GM06990 (cell line): Measurements from ENCODE around the gene NFIA.

Experiments used
- DNase-seq: peaks from one replicate; pipeline ENCODE4 v3.0.0-alpha.2; 2011; ENCODE audit not compliant: insufficient read length; ENCODE audit errors: extremely low read depth
- H3K27me3 ChIP-seq: replicated peaks from 2 replicates; pipeline ENCODE4 v1.6.0; 2011; ENCODE audit warnings: low read length; ENCODE audit not compliant: control insufficient read depth, insufficient read depth
- H3K36me3 ChIP-seq: 2 replicates; pipeline ENCODE4 v1.5.1; 2011; ENCODE audit warnings: low read length; ENCODE audit not compliant: control insufficient read depth, insufficient read depth
- H3K4me3 ChIP-seq: replicated peaks from 2 replicates; pipeline ENCODE4 v1.5.1; 2011; ENCODE audit warnings: low read depth, mild to moderate bottlenecking, control low read depth, low read length
- TF ChIP-seq, protein P1 (sequence below): IDR thresholded peaks from 2 replicates; pipeline ENCODE4 v1.5.1; 2011; ENCODE audit warnings: low read length, control low read depth, mild to moderate bottlenecking, inconsistent platforms; ENCODE audit not compliant: insufficient read depth, poor library complexity, severe bottlenecking

NFIA gene

DNA sequence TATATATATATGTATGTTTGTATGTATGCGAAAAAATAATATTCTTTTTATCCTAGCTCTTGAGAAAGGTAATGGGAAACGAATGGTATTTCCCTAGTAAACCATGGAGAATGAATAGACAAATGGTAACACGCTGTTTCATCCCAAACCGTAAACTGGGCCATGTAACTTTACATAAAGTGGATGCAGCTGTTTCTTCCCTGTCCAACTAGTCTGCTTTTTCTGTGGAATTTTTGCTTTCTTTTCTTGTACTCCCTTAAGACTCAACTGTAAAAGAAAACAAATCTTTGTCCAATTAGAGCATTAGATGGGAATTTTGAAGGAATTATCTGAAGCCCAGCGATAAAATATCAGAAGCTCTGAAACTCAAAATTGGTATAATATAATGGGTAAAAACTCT is 198.1 kb downstream of the NFIA start:
- Histone ChIP-seq H3K27me3 (no peaks in the 10 kb centered on the region; the same call in 1 of the 2 replicates), H3K4me3 (no peak overlapping the region), H3K36me3 (no peaks in the 10 kb centered on the region)
- no peak for DNase-seq
- TF ChIP-seq, protein P1, sequence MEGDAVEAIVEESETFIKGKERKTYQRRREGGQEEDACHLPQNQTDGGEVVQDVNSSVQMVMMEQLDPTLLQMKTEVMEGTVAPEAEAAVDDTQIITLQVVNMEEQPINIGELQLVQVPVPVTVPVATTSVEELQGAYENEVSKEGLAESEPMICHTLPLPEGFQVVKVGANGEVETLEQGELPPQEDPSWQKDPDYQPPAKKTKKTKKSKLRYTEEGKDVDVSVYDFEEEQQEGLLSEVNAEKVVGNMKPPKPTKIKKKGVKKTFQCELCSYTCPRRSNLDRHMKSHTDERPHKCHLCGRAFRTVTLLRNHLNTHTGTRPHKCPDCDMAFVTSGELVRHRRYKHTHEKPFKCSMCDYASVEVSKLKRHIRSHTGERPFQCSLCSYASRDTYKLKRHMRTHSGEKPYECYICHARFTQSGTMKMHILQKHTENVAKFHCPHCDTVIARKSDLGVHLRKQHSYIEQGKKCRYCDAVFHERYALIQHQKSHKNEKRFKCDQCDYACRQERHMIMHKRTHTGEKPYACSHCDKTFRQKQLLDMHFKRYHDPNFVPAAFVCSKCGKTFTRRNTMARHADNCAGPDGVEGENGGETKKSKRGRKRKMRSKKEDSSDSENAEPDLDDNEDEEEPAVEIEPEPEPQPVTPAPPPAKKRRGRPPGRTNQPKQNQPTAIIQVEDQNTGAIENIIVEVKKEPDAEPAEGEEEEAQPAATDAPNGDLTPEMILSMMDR: no peak

GRCh38 chr1:61282387-61282786 is 200.0 kb downstream of the NFIA start:
- TF ChIP-seq, protein P1: no peak
- Histone ChIP-seq H3K36me3 (no peaks in the 10 kb centered on the region), H3K4me3 (no peak overlapping the region), H3K27me3 (no peaks in the 10 kb centered on the region)
- DNase-seq: no peak

DNA sequence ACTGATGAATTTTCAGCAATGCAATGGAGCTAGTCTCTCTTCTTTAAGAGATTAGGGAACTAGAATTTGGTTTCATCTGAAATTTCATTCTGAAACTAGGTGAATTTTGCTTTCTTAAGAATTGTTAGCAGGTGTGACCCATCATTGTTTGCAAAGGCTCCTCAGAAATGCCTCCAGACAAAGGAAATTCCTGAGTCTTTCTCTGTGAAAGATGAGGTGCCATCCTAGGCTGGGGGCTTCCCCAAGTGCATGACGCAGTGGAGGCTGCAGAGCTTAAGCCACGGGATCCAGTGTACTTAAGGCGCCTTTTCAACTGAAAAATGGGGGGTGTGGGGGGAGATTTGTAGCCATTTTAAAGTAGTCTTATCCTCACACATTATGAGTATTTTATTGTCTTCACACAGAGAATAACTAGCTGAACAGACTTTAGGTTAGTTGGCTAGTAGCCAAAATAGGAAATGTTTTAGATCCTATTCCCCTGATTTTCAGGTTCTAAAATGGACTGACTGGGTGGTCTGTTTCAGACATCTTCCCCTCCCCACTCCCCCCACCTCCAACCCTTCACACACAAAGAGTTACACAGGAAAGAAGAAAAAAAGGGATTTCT is 202.0 kb downstream of the NFIA start:
- no peak overlapping the region for H3K4me3 ChIP-seq
- peaks cover 2% of the 10 kb centered on the region; the same call in 1 of the 2 replicates for H3K27me3 ChIP-seq
- no peaks in the 10 kb centered on the region for H3K36me3 ChIP-seq
- TF ChIP-seq, protein P1: no peak
- DNase-seq: peak; percentile 8

- no peak overlapping the region for H3K4me3 ChIP-seq
- TF ChIP-seq, protein P1: no peak
- no peak for DNase-seq
- H3K36me3 ChIP-seq: no peaks in the 10 kb centered on the region
- H3K27me3 ChIP-seq: peaks cover 2% of the 10 kb centered on the region; the same call in 1 of the 2 replicates
These were observed 202.6 kb downstream of the NFIA start for GRCh38 chr1:61284936-61285335.

DNA sequence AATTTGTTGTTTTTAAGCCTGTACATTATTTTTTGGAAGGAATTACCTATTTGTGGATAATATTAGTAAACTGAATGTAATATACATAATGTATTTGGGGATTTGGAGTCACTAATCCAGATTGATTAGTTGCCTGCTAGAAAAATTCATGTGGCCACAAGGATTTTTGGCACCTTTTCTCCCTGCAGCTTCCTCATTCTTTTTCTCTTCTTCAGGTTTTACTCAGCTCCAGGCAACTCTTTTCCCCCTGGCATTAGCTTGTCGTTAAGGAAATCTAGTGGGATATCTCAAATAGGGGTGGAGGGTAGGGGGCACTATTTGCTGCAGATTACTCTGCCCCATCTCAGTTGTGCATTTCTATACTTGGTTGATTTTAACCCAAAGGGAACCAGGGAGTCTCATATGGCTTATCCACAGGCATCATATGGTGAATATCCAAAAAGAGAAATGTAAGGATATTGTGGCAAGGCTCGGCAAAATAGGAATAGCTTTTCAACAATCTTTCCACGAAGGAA is 203.1 kb downstream of the NFIA start:
- TF ChIP-seq, protein P1: no peak
- H3K27me3 ChIP-seq: peaks cover 2% of the 10 kb centered on the region; the same call in 1 of the 2 replicates
- H3K36me3 ChIP-seq: no peaks in the 10 kb centered on the region
- no peak for DNase-seq
- no peak overlapping the region for H3K4me3 ChIP-seq
